MM.1S (cell line): Measurements from ENCODE around the gene MCM3.

Experiments
- DNase-seq: peaks from one replicate; pipeline ENCODE4 v3.0.0-alpha.2; 2015
- H2AFZ ChIP-seq: fragments of 300-600 bp; sonication (generic); 2 replicates; pipeline ENCODE4 v1.6.0; 2016; ENCODE audit warnings: antibody characterized with exemption, low read length
- H3F3A ChIP-seq: fragments of 300-600 bp; sonication (generic); 2 replicates; pipeline ENCODE4 v1.6.1; 2016; ENCODE audit warnings: mild to moderate bottlenecking, antibody characterized with exemption, low read length, moderate library complexity, mixed read lengths; ENCODE audit not compliant: insufficient read depth
- H3K27ac ChIP-seq: fragments of 300-600 bp; sonication (generic); 2 replicates; pipeline ENCODE4 v1.5.1; 2016; ENCODE audit warnings: mild to moderate bottlenecking, low read length
- H3K27me3 ChIP-seq: fragments of 300-600 bp; sonication (generic); replicated peaks from 2 replicates; pipeline ENCODE4 v1.6.0; 2016; ENCODE audit warnings: low read length; ENCODE audit not compliant: insufficient read depth
- H3K36me3 ChIP-seq: fragments of 300-600 bp; sonication (generic); replicated peaks from 2 replicates; pipeline ENCODE4 v1.6.1; 2016; ENCODE audit warnings: mild to moderate bottlenecking, low read length, mixed read lengths; ENCODE audit not compliant: insufficient read depth
- H3K4me1 ChIP-seq: fragments of 300-600 bp; sonication (generic); 2 replicates; pipeline ENCODE4 v1.6.1; 2016; ENCODE audit warnings: low read length, mixed read lengths
- H3K4me2 ChIP-seq: fragments of 300-600 bp; sonication (generic); 2 replicates; pipeline ENCODE4 v1.6.0; 2016; ENCODE audit warnings: low read depth, low read length
- H3K4me3 ChIP-seq: fragments of 300-600 bp; sonication (generic); 2 replicates; pipeline ENCODE4 v1.5.1; 2016; ENCODE audit warnings: low read length, mixed read lengths
- H3K79me2 ChIP-seq: fragments of 300-600 bp; sonication (generic); 2 replicates; pipeline ENCODE4 v1.6.1; 2016; ENCODE audit warnings: mixed run types, low read length, mixed read lengths
- H3K9ac ChIP-seq: fragments of 300-600 bp; sonication (generic); 2 replicates; pipeline ENCODE4 v1.6.1; 2016; ENCODE audit warnings: low read length, mixed read lengths
- H3K9me2 ChIP-seq: fragments of 300-600 bp; sonication (generic); replicated peaks from 2 replicates; pipeline ENCODE4 v1.6.1; 2016; ENCODE audit warnings: mild to moderate bottlenecking, low read length, mixed read lengths; ENCODE audit not compliant: insufficient read depth
- H3K9me3 ChIP-seq: fragments of 300-600 bp; sonication (generic); replicated peaks from 2 replicates; pipeline ENCODE4 v1.6.1; 2016; ENCODE audit warnings: mild to moderate bottlenecking, low read length, mixed read lengths; ENCODE audit not compliant: insufficient read depth
- H4K20me1 ChIP-seq: fragments of 300-600 bp; sonication (generic); 2 replicates; pipeline ENCODE4 v1.6.1; 2016; ENCODE audit warnings: mild to moderate bottlenecking, low read length, moderate library complexity, mixed read lengths; ENCODE audit not compliant: insufficient read depth
- CTCF ChIP-seq: fragments of 300-600 bp; sonication (generic); IDR thresholded peaks from 2 replicates; pipeline ENCODE4 v1.5.1; 2016; ENCODE audit warnings: antibody characterized with exemption, low read length, mixed read lengths
- EZH2 ChIP-seq: fragments of 300-600 bp; sonication (generic); optimal IDR thresholded peaks from 2 replicates; pipeline ENCODE3; 2017; ENCODE audit warnings: low read depth, mild to moderate bottlenecking, antibody characterized with exemption, low read length, mixed read lengths
- EZH2phosphoT487 ChIP-seq: fragments of 300-600 bp; sonication (generic); IDR thresholded peaks from 2 replicates; pipeline ENCODE4 v1.6.1; 2018; ENCODE audit warnings: antibody characterized with exemption, low read length

Gene MCM3

GRCh38 chr6:52326540-52327364 is 42.2 kb upstream of the MCM3 start:
- H3K9me3 ChIP-seq: no peaks in the 10 kb centered on the region
- H4K20me1 ChIP-seq: no peaks in the 10 kb centered on the region
- no peaks in the 10 kb centered on the region for H3K79me2 ChIP-seq
- no peaks in the 10 kb centered on the region for H3F3A ChIP-seq
- no peak overlapping the region for H3K9ac ChIP-seq
- H3K36me3 ChIP-seq: no peaks in the 10 kb centered on the region
- no peak overlapping the region for H3K4me3 ChIP-seq
- no peaks in the 10 kb centered on the region for H3K4me1 ChIP-seq
- no peak for DNase-seq
- H3K27ac ChIP-seq: no peak overlapping the region
- no peak overlapping the region for H3K4me2 ChIP-seq
- no peaks in the 10 kb centered on the region for H3K9me2 ChIP-seq
- TF ChIP-seq CTCF: no peak
- no peak for TF ChIP-seq EZH2
- TF ChIP-seq EZH2phosphoT487: no peak
- H2AFZ ChIP-seq: no peak overlapping the region
- no peaks in the 10 kb centered on the region for H3K27me3 ChIP-seq

GRCh38 chr6:52325695-52326471 is 41.3 kb upstream of the MCM3 start:
- H3K27me3 ChIP-seq: no peaks in the 10 kb centered on the region
- TF ChIP-seq CTCF (no peak), EZH2phosphoT487 (no peak), EZH2 (no peak)
- H3K9me2 ChIP-seq: no peaks in the 10 kb centered on the region
- no peaks in the 10 kb centered on the region for H3K36me3 ChIP-seq
- H3K9ac ChIP-seq: no peak overlapping the region
- H3F3A ChIP-seq: no peaks in the 10 kb centered on the region
- H4K20me1 ChIP-seq: no peaks in the 10 kb centered on the region
- no peak overlapping the region for H2AFZ ChIP-seq
- no peak overlapping the region for H3K27ac ChIP-seq
- H3K4me3 ChIP-seq: no peak overlapping the region
- no peak overlapping the region for H3K4me2 ChIP-seq
- H3K9me3 ChIP-seq: no peaks in the 10 kb centered on the region
- H3K4me1 ChIP-seq: no peaks in the 10 kb centered on the region
- DNase-seq: no peak
- no peaks in the 10 kb centered on the region for H3K79me2 ChIP-seq

GRCh38 chr6:52324189-52324588 is 39.6 kb upstream of the MCM3 start:
- H2AFZ ChIP-seq: no peak overlapping the region
- TF ChIP-seq EZH2 (no peak), CTCF (no peak), EZH2phosphoT487 (no peak)
- no peak overlapping the region for H3K4me3 ChIP-seq
- H3K79me2 ChIP-seq: no peaks in the 10 kb centered on the region
- H3K9ac ChIP-seq: no peak overlapping the region
- no peak overlapping the region for H3K27ac ChIP-seq
- no peaks in the 10 kb centered on the region for H3K9me3 ChIP-seq
- no peaks in the 10 kb centered on the region for H3K36me3 ChIP-seq
- no peak overlapping the region for H3K4me2 ChIP-seq
- H3K27me3 ChIP-seq: no peaks in the 10 kb centered on the region
- H3K9me2 ChIP-seq: no peaks in the 10 kb centered on the region
- H3K4me1 ChIP-seq: no peaks in the 10 kb centered on the region
- DNase-seq: no peak
- H4K20me1 ChIP-seq: no peaks in the 10 kb centered on the region
- H3F3A ChIP-seq: no peaks in the 10 kb centered on the region
